Rectal smooth muscle tissue (tissue), 1 donor: ENCODE measurements around the gene MED1.
"Not testable (repeated sequence)": the region's sequence is repeated elsewhere in the genome, so short reads cannot be mapped to it uniquely, and the experiment has no call there.

ENCODE experiments used
- H3K27ac ChIP-seq: one replicate; pipeline ENCODE4 v1.7.0; 2013; ENCODE audit warnings: low read depth, low read length, inconsistent platforms
- H3K27me3 ChIP-seq: one replicate; pipeline ENCODE4 v1.7.0; 2013; ENCODE audit warnings: low read length; ENCODE audit not compliant: control insufficient read depth, insufficient read depth
- H3K36me3 ChIP-seq: one replicate; pipeline ENCODE4 v1.7.0; 2013; ENCODE audit warnings: low read length; ENCODE audit not compliant: control insufficient read depth, insufficient read depth
- H3K4me1 ChIP-seq: one replicate; pipeline ENCODE4 v1.7.0; 2013; ENCODE audit warnings: low read length; ENCODE audit not compliant: control insufficient read depth, insufficient read depth
- H3K4me3 ChIP-seq: one replicate; pipeline ENCODE4 v1.7.0; 2013; ENCODE audit warnings: low read length
- H3K9ac ChIP-seq: one replicate; pipeline ENCODE4 v1.7.0; 2013; ENCODE audit warnings: low read length

The MED1 gene

DNA sequence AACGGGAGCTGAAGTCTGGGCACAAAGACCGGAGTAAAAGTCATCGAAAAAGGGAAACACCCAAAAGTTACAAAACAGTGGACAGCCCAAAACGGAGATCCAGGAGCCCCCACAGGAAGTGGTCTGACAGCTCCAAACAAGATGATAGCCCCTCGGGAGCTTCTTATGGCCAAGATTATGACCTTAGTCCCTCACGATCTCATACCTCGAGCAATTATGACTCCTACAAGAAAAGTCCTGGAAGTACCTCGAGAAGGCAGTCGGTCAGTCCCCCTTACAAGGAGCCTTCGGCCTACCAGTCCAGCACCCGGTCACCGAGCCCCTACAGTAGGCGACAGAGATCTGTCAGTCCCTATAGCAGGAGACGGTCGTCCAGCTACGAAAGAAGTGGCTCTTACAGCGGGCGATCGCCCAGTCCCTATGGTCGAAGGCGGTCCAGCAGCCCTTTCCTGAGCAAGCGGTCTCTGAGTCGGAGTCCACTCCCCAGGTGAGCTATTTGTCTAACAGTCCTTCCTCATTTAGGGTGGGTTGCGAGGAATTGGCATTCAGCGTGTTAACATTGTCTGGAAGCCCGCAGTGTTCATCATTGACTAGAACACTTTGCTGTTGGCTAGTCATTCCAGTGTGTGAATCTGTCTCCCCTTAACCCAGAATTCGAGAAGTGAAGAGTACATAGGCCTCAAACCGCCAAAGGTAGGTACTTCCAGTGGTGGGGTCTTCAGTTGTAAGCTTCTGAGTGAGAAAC lies 11.7 kb upstream of the MED1 start:
- H3K9ac ChIP-seq: peak overlapping the region; percentile 87
- H3K4me3 ChIP-seq: peak overlapping the region; percentile 97
- no peak overlapping the region for H3K27ac ChIP-seq
- H3K36me3 ChIP-seq: no peaks in the 10 kb centered on the region
- no peaks in the 10 kb centered on the region for H3K27me3 ChIP-seq
- peaks cover 11% of the 10 kb centered on the region for H3K4me1 ChIP-seq

DNA sequence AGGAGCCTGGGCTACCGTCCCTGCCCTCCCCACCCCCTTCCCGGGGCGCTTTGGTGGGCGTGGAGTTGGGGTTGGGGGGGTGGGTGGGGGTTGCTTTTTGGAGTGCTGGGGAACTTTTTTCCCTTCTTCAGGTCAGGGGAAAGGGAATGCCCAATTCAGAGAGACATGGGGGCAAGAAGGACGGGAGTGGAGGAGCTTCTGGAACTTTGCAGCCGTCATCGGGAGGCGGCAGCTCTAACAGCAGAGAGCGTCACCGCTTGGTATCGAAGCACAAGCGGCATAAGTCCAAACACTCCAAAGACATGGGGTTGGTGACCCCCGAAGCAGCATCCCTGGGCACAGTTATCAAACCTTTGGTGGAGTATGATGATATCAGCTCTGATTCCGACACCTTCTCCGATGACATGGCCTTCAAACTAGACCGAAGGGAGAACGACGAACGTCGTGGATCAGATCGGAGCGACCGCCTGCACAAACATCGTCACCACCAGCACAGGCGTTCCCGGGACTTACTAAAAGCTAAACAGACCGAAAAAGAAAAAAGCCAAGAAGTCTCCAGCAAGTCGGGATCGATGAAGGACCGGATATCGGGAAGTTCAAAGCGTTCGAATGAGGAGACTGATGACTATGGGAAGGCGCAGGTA lies 11.0 kb upstream of the MED1 start:
- H3K4me3 ChIP-seq: peak overlapping the region; percentile 97
- H3K4me1 ChIP-seq: peaks cover 11% of the 10 kb centered on the region
- no peaks in the 10 kb centered on the region for H3K27me3 ChIP-seq
- peak overlapping the region; percentile 96 for H3K27ac ChIP-seq
- H3K36me3 ChIP-seq: no peaks in the 10 kb centered on the region
- H3K9ac ChIP-seq: peak overlapping the region; percentile 99

DNA sequence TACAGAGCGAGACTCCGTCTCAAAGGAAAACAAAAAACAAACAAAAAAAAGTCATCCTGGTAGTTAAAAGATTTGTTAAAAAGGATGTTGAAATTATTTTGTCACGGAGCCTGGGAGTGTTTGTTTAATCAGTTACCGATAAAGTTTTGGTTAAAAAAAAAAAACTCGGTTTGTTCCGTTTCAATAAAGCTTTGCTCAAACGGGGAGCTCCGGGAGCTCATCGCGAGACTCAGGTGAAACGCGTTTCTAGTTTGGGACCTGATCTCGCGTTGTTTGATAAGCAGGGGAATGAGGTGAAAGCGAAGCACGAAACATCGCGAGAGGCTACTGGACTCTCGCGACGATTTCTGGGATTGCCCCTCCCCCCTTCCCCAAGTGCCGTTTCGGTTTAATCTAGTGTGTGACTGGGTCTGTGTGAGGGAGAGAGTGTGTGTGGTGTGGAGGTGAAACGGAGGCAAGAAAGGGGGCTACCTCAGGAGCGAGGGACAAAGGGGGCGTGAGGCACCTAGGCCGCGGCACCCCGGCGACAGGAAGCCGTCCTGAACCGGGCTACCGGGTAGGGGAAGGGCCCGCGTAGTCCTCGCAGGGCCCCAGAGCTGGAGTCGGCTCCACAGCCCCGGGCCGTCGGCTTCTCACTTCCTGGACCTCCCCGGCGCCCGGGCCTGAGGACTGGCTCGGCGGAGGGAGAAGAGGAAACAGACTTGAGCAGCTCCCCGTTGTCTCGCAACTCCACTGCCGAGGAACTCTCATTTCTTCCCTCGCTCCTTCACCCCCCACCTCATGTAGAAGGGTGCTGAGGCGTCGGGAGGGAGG lies 10.3 kb upstream of the MED1 start, which contains the start of gene CDK12:
Gene CDK12 (plus strand): TSS at position 374 of the 813 bp plus-strand sequence. CDS start 586 bp downstream, outside the sequence.
- Histone ChIP-seq H3K27me3 (no peaks in the 10 kb centered on the region), H3K9ac (peak within 1 kb of the TSS; percentile 99), H3K4me1 (peaks cover 11% of the 10 kb centered on the region), H3K27ac (peak within 1 kb of the TSS; percentile 96), H3K4me3 (peak within 1 kb of the TSS; percentile 97), H3K36me3 (no peaks in the 10 kb centered on the region)

DNA sequence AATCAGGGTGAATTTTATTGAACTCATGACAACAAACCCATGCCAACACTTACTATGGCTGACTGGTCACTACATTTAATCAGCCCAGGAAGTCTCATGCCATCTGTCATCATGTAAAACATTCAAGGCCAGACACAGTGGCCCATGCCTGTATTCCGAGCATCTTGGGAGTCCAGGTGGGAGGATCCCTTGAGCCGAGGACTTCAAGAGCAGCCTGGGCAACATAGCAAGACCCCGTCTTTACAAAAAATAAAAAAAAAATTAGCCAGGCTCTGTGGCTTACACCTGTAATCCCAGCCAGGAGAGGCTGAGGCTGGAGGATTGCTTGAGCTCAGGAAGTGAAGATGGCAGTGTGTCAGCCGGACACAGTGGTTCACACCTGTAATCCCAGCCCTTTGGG lies 4.9 kb upstream of the MED1 start:
- H3K4me3 ChIP-seq: no peak overlapping the region
- no peaks in the 10 kb centered on the region for H3K36me3 ChIP-seq
- H3K9ac ChIP-seq: no peak overlapping the region
- no peaks in the 10 kb centered on the region for H3K27me3 ChIP-seq
- H3K4me1 ChIP-seq: no peaks in the 10 kb centered on the region
- H3K27ac ChIP-seq: no peak overlapping the region

DNA sequence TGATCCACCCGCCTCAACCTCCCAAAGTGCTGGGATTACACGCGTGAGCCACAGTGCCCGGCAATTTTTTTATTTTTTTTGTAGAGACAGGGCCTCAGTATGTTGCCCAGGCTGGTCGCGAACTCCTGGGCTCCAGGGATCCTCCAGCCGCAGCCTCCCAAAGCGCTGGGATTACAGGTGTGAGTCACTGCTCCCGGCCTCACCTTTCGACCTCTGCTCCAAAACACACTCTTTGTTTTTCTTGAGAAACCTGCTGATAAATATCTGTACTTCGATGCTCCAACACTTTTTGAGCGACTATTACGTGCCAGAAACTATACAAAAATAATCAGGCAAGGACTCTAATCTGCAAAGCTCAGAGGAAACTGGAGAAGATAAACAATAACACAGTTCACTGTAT lies 1.0 kb downstream of the MED1 start:
- no peaks in the 10 kb centered on the region for H3K4me1 ChIP-seq
- H3K4me3 ChIP-seq: peak overlapping the region; percentile 87
- H3K9ac ChIP-seq: no peak overlapping the region
- no peak overlapping the region for H3K27ac ChIP-seq
- no peaks in the 10 kb centered on the region for H3K27me3 ChIP-seq
- no peaks in the 10 kb centered on the region for H3K36me3 ChIP-seq

DNA sequence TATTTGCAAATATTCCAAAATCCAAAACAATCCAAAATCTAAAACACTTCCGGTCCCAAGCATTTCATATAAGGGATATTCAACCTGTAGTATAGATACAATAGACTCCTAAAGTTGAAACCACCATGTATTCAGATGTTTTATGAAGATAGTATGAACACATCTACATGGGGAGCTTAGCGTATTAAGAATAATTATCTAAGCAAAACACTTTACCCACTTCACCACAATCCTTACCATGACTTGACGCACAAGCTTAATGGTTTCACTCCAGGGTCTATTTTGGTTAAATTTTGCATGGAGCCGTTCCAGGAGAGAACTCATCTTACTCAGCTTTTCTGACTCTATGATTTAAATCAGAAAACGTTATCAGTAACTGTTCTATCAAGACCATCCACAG lies 3.5 kb downstream of the MED1 start:
- H3K27me3 ChIP-seq: no peaks in the 10 kb centered on the region
- no peaks in the 10 kb centered on the region for H3K4me1 ChIP-seq
- no peak overlapping the region for H3K9ac ChIP-seq
- peaks cover 2% of the 10 kb centered on the region for H3K36me3 ChIP-seq
- H3K27ac ChIP-seq: no peak overlapping the region
- H3K4me3 ChIP-seq: no peak overlapping the region

DNA sequence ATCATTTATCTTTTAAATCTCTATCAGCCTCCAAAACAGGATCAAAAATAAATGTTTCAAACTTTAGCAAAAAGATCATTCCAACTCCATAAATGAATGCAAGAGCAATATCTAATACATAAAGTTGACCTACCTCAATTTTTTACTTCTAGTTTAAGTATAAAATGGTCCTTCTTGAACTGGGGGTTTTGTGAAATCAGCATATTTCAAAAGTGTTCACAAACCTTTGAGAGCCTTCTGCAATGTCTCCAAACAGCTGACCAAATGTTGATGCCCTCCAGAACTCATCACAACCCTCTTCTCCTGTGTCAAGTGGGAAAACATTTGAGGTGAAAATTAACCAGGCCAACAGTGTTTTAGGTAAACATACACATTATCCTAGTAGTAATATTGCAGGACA lies 7.7 kb downstream of the MED1 start:
- Histone ChIP-seq H3K4me3 (no peak overlapping the region), H3K36me3 (peaks cover 13% of the 10 kb centered on the region), H3K27me3 (no peaks in the 10 kb centered on the region), H3K27ac (no peak overlapping the region), H3K9ac (no peak overlapping the region), H3K4me1 (no peaks in the 10 kb centered on the region)

DNA sequence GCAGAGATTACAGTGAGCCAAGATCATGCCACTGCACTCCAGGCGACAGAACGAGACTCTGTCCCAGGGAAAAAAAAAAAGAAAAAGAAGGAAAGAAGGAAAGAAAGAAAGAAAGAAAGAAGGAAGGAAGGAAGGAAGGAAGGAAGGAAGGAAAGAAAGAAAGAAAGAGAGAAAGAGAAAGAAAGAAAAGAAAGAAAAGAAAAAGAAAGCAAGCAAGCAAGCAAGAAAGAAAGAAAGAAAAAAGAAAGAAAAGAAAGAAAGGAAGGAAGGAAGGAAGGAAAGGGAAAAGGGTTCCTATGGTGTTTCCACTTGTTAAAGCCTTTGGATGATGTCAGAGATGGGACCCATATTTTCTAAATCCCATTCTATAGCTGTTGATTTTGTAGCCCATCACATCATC lies 11.2 kb downstream of the MED1 start:
- H3K4me3 ChIP-seq, H3K27me3 ChIP-seq, H3K4me1 ChIP-seq, H3K9ac ChIP-seq, H3K27ac ChIP-seq: not testable (repeated sequence)
- H3K36me3 ChIP-seq: peaks cover 21% of the 10 kb centered on the region

DNA sequence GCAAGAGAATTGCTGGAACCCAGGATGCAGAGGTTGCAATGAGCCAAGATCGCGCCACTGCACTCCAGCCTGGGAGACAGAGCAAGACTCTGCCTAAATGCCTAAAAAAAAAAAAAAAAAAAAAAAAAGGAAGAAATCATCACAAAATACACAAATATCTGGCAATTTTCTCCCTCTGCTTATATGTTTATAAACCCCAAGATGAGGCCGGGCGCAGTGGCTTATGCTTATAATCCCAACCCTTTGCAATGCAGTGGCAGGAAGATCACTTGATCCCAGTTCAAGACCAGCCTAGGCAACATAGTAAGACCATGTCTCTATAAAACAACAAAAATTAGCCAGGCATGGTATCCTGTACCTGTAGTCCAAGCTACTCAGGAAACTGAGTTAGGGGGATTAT lies 21.5 kb downstream of the MED1 start:
- Histone ChIP-seq H3K4me3 (no peak overlapping the region), H3K4me1 (no peaks in the 10 kb centered on the region), H3K9ac (no peak overlapping the region), H3K27me3 (no peaks in the 10 kb centered on the region), H3K36me3 (peaks cover 29% of the 10 kb centered on the region), H3K27ac (no peak overlapping the region)

DNA sequence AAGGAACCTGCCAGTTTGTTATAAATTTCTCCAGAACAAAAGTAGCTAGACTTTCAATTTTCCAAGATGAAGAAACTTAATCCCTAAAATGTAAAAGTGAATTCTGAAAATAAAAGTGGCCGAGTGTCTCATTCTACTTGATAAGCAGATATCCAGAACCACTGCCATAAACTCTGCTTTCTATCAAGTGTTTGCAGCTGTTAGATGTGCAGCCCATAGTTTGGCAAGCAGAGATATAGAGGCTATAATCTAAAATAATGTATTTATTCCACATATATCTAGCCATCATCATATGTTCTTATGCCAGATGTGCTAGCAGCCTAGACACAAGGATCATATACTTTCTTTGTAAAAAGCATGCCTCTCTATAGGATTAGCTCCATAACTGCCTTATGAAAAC lies 34.9 kb downstream of the MED1 start:
- Histone ChIP-seq H3K27ac (no peak overlapping the region), H3K27me3 (no peaks in the 10 kb centered on the region), H3K4me3 (no peak overlapping the region), H3K9ac (no peak overlapping the region), H3K4me1 (no peaks in the 10 kb centered on the region), H3K36me3 (peaks cover 17% of the 10 kb centered on the region)

DNA sequence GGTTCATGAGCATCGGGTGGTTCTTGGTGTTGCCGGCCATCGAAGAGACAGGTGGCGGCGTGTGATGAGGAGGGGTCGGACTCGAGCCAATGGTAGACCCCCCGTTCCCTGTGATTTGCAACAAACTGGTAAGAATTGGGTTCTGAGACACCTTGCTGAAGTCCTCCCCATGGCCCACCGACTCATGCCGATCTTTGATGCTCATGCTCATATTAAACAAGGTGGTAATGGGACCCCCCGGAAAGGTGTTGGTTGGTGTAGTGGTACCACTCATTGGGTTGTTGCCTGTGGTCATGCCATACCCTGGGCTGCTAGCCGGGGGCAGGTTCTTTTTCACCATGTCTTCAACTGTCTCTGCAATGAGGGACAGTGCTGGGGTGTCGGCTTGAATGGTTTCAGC lies 40.8 kb downstream of the MED1 start:
- peaks cover 29% of the 10 kb centered on the region for H3K36me3 ChIP-seq
- H3K4me1 ChIP-seq: no peaks in the 10 kb centered on the region
- no peak overlapping the region for H3K9ac ChIP-seq
- no peak overlapping the region for H3K27ac ChIP-seq
- no peaks in the 10 kb centered on the region for H3K27me3 ChIP-seq
- no peak overlapping the region for H3K4me3 ChIP-seq

DNA sequence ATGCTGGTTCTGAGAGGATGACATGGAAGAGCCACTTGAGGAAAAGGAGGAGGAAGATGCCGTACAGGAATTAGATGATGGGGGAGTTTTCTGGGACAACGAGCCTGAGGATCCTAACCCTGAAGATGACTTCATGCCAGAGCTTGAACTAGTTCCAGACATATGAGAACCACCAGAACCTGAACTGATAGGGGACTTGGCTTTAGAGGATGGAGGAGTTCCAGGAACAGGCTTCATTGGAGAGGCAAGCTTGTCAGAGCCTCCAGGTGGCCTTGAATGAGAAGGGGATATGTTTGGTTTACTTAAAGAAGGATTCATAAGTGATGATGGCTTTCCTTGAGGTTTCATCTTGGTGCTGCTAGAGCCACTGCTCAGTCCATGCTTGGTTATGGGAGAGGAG lies 42.7 kb downstream of the MED1 start:
- Histone ChIP-seq H3K27me3 (no peaks in the 10 kb centered on the region), H3K27ac (no peak overlapping the region), H3K36me3 (peaks cover 23% of the 10 kb centered on the region), H3K4me1 (no peaks in the 10 kb centered on the region), H3K9ac (no peak overlapping the region), H3K4me3 (no peak overlapping the region)
